Measurements from ENCODE around the gene ZNF575.

DNA sequence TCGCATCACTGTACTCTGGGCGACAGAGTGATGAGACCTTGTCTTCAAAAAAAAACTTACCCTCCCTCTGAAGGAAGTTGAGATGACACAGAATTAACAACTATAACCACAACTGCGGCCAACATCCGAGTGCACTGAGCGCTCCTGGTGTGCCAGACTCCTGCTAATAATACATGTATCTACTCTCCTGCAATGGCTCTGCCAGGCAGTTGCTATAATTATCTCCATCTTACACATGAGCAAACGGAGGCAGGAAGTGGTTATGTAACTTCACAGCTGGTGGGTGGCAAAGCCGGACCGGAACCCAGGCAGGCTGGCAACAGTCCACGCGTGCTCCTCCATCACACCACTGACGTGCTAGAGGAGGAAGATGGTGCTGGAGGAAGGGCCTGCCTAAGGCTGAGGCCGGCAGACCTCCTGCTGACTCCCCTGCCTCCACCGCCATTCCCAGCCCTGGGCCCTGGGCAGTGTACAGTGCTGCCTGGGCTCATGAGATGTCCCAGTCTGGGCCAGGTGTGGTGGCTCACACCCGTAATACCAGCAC lies 29.8 kb downstream of the ZNF575 start:
- TF ChIP-seq EZH2phosphoT487 (IDR thresholded peaks at IDR 0.05; ENCODE audit: borderline replicate concordance, low read depth, low read length) = no peak
- TF ChIP-seq, protein P1, sequence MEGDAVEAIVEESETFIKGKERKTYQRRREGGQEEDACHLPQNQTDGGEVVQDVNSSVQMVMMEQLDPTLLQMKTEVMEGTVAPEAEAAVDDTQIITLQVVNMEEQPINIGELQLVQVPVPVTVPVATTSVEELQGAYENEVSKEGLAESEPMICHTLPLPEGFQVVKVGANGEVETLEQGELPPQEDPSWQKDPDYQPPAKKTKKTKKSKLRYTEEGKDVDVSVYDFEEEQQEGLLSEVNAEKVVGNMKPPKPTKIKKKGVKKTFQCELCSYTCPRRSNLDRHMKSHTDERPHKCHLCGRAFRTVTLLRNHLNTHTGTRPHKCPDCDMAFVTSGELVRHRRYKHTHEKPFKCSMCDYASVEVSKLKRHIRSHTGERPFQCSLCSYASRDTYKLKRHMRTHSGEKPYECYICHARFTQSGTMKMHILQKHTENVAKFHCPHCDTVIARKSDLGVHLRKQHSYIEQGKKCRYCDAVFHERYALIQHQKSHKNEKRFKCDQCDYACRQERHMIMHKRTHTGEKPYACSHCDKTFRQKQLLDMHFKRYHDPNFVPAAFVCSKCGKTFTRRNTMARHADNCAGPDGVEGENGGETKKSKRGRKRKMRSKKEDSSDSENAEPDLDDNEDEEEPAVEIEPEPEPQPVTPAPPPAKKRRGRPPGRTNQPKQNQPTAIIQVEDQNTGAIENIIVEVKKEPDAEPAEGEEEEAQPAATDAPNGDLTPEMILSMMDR (conservative IDR thresholded peaks at IDR 0.05; ENCODE audit: low read length) = no peak

All from OCI-LY7 (cell line).